PC-9 (cell line): ENCODE measurements around the gene C16orf46.

Experiments
- EZH2 ChIP-seq: fragments of 200-600 bp; sonication (generic); IDR thresholded peaks from 2 replicates; pipeline ENCODE4 v1.8.0; 2017; ENCODE audit warnings: antibody characterized with exemption, low read depth
- TF ChIP-seq, protein P1 (sequence below): fragments of 200-600 bp; sonication (generic); conservative IDR thresholded peaks from 2 replicates; pipeline ENCODE4 v1.6.1; 2017; ENCODE audit warnings: mixed run types, antibody characterized with exemption, mild to moderate bottlenecking, moderate library complexity

DNA sequence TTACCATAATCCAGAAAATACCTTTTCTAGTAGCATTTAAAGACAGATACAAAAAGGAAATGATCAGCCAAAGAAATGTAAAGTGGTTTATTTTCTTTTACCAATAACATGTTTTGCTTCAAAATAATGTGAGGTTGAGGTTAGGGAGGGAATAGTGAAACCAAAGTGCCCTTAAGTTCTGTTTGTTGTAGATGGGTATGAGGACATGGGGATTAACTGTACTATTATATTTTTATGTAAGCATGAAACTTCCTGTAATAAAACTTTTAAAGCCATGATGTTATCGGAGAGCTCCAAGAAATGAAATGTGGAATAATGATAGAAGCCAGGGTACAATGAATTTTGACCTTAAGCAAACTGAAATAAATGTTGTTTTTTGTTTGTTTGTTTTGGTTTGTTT, 9.9 kb downstream of the C16orf46 start:
- TF ChIP-seq, protein P1, sequence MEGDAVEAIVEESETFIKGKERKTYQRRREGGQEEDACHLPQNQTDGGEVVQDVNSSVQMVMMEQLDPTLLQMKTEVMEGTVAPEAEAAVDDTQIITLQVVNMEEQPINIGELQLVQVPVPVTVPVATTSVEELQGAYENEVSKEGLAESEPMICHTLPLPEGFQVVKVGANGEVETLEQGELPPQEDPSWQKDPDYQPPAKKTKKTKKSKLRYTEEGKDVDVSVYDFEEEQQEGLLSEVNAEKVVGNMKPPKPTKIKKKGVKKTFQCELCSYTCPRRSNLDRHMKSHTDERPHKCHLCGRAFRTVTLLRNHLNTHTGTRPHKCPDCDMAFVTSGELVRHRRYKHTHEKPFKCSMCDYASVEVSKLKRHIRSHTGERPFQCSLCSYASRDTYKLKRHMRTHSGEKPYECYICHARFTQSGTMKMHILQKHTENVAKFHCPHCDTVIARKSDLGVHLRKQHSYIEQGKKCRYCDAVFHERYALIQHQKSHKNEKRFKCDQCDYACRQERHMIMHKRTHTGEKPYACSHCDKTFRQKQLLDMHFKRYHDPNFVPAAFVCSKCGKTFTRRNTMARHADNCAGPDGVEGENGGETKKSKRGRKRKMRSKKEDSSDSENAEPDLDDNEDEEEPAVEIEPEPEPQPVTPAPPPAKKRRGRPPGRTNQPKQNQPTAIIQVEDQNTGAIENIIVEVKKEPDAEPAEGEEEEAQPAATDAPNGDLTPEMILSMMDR, result no peak
- TF ChIP-seq EZH2, result no peak
